HUDEP-2 (cell line): ENCODE results near the gene FUNDC2.
"Not testable (repeated sequence)": the region's sequence is repeated elsewhere in the genome, so short reads cannot be mapped to it uniquely, and the experiment has no call there.

Experiments
- DNase-seq, 76 experiments: peaks; one replicate each; lab custom pipeline; 2025; ENCODE audit not compliant: unreplicated experiment in 76 of 76; lab: John Stamatoyannopoulos, UW

Gene FUNDC2, protein sequence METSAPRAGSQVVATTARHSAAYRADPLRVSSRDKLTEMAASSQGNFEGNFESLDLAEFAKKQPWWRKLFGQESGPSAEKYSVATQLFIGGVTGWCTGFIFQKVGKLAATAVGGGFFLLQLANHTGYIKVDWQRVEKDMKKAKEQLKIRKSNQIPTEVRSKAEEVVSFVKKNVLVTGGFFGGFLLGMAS

DNA sequence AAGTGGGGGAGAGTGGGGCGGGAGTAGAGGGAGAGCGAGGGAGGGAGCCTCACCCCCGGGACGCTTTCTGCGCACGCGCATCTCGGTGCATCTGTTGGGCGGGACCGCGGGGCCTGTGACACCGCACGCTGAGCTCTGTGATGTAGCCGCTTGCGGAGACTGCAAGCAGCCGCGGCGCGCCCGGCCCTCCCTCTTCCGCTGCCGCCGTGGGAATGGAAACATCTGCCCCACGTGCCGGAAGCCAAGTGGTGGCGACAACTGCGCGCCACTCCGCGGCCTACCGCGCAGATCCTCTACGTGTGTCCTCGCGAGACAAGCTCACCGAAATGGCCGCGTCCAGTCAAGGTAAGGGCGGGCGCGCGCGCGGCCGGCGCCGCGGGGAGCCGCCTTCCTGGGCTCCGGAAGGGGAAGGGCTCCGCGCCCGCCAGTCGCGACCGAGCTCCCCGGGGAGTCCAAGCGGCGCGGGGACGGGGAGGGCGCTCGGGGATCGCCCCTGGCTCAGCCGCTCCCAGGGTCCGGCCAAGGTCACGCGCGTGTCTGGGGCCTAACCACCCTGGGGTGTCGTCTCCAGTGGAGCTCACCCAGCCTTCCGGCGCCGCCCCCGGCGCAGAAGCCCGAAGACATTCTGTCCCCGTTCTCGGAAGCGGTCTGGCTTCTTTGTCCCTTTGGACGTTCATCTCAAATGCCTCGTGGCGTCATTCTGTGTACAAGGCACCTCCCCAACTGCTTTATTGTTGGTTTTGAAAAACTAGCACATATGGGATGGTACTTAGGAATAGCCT, at the start of gene FUNDC2:
FUNDC2 (plus strand) TSS at position 118 of the 782 bp plus-strand sequence; CDS start at position 213, 95 bp downstream.
- DNase-seq: peak in 75 of 76 experiments; percentile 5 to 93 (median 85)

DNA sequence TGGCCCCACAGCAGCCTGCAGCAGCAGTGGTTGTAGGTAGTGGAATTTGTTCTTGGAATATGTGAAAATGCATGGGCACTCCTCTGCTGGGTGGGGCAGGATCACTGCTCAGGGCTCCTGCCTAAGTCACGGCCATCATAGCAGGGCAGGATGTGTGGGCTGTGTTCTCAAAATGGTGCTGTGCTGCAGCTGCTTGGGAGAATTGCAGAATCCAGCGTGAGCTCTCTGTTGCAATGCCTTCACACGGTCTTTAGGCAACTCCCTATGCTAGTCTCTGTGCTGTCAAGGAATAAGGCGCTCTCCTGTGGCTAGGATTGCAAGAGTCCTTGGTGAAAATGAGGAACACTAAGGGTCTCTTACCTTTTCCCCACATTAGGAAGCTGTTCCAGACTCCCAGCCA, 47.0 kb upstream of the FUNDC2 start:
- DNase-seq: no peak

DNA sequence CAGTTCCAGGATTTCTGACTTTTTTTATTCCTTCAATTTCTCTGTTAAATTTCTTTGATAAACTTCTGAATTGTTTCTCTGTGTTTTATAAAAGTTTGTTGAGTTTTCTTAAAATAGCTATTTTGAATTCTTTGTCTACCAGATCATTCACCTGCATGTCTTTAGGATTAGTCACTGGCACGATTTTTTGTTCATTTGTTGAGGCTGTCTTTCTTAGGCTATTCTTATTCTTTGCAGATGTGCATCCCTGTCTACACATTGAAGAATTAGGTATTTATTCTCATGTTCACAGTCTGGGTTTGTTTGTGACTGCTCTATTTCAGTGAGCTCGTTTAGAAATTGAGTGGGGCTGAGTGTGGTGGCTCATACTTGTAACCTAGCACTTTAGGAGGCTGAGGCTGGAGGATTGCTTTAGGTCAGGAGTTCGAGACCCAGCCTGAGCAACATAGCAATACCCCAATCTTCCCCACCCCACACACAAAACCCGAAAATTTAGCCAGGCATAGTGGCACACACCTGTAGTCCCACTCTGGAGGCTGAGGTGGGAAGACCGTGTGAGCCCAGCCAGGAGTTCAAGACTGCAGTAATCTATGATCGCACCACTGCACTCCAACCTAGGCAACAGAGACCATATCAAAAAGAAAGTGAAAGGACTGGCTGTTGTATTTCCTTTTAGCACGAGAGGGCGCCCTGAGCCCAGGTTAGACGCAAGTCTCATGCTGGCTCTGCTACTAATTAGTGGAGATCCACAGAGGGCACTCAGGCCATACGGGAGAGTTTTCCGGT, 46.1 kb upstream of the FUNDC2 start:
- peak in 71 of 76 experiments; percentile 2 to 76 (median 41) for DNase-seq

DNA sequence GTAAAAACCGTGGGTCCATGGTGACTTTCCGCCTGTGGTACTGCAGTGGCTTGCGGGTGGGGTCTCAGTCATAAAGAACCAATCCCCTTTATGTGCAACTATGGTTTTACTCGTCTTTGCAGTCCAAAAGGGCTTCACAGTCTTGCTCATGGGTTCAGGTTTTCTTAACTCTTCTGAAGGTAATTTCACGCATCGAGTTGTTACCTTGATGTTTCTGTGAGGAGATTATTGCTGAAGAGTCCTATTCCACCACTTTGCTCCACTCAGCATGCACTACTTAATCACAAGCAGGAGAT, 45.6 kb upstream of the FUNDC2 start:
- DNase-seq: no peak

DNA sequence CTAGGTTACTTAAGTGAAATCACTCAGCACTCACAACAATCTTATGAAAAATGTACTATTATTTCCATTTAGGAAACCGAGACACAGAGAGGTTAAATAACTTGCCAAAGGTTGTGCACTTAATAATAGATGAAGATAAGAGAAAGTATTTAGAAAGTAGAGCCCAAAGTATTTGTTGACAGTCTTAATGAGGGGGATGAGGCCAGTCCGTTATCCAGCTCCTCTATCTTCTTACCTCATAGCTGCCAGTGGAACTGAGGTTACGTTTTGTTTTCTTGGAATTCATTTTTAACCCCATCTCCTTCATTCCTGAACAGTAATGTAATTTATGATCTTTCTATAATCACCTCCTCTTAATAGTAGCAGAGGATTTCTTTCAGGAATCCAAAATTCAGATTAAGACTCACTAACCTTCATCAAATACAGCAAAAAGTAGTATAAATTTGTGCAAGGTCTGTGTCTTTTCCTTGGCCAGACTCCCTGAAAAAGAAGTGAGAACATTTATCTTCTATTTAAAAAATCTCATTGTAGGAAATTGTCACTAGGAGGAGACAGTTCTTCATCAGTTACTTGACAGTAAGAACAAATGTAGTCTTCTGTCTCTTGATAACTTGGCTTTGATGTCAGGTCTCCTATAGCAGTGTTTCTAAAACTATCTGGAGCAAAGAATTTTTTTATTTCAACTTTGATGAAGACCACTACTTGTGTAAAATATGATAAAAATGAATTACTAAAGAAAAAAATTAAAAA, 39.6 kb upstream of the FUNDC2 start:
- peak in 1 of 76 experiments; percentile 3 for DNase-seq

DNA sequence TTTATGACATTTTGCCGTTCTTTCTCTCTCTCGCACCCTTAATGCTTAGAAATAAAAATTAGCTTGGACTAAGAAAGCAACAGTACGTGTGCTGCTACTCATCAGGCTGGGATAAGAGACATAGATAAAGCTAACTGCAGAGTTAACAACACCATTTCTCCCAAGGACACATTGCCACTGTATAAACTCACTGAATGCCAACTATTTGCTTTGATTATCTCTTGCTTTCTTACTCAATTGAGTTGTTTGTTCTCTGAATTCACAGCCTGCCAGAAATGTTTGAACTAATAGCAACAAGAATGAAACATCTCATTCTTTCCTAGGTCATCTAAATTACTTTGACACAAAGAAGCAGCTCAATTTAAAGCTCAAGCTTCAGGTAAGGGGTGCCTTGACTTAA, 38.7 kb upstream of the FUNDC2 start:
- DNase-seq: no peak

DNA sequence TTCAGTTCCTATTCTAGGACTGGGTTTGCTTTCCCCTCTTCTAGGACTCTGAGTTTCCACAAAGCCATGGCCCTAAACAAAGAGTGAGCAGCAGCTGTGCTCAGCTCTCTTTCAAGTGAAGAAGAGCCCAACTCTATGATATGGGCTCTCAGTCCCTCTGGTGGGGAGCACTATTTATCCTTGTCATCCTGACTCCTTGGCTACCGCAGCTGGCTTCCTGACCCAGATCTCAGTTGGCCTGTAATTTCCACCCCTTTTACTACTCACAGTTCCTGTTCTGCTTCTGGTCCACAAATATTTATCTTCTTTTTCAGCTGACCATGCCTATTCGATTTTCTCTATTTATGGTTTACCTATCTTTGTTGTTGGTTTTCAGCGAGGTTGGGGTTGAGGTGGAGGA, 37.9 kb upstream of the FUNDC2 start:
- DNase-seq: no peak

DNA sequence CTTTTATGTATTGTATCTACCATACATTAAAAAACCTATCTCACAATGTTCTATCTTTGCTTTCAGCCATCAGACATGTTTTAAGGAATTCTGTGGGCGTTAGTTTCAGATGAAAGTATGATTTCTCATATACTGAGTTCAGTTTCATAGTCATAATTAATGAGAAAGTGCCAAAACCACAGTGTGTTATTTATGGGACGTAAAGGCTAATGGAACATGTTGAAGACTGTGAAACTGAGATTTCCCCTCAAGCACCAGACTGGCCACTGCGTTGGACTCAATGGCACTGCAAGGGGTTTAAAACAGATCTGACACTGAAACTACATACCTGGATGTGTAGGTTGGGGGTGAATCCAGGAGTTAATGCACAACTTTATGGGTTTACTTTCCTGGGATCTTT, 36.1 kb upstream of the FUNDC2 start:
- DNase-seq: no peak

DNA sequence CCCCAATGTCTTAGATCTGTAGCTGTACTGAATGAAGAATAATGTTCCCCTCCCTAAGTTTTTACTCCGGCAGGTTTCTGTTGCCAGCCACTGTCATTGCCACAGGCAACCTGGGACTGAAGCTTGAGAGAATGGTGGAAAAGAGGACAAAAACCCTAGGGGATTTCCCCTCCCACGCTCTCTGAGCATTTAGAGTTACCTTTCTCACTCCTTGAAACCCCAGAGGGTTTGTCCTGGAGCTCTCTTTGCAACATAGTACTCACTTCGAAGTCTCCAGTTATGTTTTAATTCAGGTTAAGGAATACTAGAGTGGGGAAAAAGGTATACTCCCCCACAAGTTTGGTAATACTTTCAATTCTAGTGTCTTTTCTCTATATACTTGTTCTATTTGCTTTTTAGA, 35.6 kb upstream of the FUNDC2 start:
- DNase-seq: no peak

DNA sequence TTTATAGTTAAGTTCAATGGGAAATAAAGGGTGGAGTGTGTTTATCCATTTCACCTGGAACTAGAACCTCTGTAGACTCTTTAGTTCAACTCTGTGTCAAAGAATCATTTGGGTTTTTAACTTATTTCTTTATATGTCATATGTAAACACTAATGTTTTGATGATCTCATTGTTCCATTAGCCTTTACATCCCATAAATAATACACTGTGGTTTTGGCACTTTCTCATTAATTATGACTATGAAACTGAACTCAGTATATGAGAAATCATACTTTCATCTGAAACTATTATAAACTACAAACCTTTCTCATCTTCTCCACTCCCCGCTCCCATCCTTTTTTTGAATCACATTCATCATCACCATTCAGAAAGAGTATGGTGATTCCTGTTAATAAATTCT, 35.2 kb upstream of the FUNDC2 start:
- no peak for DNase-seq

DNA sequence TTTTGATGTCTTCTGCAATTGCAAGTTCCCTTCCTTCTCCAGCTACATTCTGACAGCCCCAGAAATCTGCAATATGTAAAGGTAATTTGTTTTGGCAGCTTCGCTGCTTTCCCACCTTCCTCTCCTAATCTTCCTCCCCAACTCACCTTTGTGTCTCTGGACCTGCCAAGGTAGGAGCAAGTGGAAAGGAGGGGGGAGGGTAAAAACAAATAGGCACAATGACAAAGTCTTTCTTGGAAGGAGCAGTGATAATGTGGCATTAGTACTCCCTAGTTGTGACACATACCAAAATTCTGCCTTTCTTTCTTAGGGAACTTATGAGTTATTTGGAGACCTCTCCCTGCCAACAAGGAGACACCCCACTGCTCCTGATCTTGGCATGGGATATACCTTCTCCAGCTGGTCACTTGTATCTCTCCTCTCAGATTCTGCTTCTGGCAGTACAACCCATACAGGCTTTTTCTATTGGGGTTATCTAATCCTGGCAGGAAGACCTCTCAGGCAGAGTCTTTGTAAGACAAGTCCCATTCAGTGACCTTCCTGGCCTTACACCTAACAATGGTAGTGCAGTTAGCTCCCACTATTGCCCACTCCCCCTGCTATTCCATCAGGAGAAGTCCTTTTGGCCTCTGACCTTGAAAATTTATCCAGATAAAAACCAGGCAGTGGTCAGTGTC, 28.3 kb upstream of the FUNDC2 start:
- no peak for DNase-seq

DNA sequence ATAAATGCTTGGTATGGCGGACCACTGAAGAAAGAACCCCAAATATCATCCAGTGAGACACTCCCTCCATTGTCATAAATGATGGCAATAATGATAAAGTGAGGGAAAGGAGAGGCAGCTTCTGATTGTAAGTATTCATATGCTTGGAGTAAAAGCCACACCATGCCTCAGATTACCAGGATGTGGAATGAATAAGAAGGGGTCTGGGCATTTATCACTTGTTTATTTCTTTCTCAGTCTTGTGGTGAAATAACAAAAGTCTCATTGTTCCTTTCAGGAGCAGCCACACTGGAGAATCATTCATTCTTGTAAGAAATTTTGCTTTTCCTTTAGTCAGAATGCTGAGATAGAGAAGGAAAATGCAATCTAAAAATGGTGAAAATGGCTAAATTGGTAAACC, 25.8 kb upstream of the FUNDC2 start:
- no peak for DNase-seq

DNA sequence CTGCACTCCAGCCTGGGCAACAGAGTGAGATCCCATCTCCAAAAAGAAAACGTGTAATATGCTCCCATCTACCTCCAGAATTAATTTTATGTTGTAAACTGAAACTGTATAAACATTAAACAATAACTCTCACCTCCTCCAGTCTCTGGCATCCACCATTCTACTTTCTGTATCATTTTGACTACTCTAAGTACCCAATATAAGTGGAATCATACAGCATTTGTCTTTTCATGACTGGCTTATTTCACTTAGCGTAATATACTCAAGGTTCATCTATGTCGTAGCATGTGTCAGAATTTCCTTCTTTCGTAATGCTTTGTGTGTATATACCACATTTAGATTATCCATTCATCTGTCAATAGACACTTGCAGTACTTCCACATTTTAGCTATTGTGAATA, 24.8 kb upstream of the FUNDC2 start:
- no peak for DNase-seq

DNA sequence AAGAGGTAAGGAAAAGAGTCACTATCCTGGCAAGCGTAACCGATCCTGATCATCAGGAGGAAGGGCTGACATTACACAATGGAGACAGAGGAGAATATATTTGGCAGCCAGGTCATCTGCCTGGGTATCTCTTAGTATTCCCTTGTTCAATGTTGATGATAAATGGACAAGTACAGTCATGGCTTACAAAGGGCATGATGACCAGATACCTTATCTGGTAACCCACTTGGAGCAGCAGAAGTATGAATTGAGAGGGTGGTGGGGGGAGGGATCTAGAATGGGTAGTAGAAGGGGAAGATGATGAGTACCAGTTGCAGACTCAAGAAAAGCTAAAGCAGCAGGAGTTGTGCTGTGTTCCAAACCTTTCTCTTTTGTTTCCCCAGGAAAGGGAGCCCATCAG, 21.5 kb upstream of the FUNDC2 start:
- no peak for DNase-seq

DNA sequence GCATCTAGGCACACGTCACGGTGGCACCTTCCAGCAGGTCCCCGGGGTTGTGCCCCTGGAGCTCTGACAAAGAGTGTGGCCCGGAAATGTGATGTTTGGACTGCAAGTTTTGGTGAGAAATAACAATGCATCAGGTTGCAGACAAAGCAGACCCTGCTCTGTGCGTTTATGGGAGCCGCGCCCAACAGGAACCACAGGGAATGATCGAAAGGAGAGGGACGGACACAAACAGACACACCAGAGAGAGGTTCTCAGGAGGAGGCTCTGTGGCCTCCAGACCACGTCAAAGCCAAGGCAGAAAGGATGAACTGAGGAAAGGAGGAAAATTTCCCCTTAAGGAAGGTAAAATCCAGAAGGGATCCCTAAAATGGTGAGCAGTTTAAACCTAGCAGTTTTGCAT, 20.3 kb upstream of the FUNDC2 start:
- not testable (repeated sequence) for DNase-seq

DNA sequence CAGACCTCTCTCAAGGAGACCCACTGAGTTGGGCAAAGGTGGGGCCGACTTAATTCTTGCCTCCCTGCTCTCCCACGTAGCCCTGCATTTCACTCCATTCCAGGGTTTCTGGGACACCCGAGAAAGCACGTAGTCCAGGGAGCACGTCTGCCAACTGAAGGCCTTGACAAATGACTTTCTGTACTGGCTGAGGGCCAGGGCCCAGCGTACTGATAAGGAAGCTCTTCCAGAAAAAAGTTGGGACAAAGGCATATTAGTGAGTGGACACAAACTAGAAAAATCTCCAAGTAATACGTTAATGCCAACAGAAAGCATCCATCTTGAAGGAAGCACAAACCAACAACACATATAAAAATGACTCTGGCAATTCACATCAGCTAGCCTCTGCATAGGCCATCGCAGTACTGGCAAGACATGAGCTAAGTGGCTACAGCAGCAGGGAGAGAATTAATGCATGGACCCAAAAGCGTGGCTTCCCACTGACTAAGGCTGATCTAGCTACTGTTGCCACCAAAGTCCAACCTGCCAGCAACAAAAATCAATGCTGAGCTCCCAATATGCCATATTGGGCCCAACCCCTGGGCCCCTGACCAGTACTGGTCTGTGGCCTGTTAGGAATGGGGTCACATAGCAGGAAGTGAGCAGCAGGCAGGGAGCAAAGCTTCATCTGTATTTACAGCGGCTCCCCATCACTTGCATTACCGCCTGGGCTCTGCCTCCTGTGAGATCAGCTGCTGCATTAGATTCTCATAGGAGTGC, 19.6 kb upstream of the FUNDC2 start:
- DNase-seq: not testable (repeated sequence)

DNA sequence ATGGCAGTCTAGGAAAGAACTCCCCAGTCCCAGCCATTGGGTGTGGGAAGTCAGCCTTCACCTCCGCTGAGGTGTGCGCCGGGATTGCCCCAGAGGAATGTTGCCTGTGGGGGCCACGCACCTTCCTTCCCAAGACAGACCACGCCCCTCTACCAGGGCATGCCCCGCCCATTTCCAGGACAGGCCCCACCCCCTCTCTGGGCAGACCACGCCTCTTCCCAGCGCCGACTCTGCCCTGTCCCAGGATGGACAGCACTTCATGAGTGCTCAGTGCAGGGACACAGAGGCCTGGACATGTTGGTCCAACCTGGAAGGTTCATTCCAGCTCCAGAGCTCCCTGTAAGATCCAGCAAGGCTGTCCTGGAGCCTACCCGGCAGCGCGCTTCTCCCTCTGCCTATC, 18.1 kb upstream of the FUNDC2 start:
- DNase-seq: not testable (repeated sequence)

DNA sequence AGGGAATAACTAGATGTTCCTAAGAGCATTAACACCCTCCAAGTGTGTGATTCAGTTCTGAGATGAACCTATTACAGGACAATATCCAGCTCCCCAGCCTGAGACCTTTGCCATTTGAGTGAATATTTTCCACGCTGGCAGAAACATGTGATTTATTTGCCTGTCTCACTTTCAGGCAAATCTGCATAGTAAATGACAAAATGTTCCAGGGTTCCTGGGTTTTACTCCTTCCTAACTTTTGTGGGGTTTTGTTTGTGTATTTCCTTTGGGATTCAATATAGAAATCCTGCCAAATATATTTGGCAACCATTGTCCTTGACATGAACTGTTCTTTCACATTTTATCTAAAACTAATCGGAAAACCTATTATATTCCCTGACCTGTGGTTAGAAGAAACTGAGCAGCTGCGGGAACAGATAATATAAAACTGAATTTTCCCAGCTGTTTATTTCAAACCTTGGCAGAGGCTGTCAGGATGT, 16.6 kb upstream of the FUNDC2 start:
- no peak for DNase-seq

DNA sequence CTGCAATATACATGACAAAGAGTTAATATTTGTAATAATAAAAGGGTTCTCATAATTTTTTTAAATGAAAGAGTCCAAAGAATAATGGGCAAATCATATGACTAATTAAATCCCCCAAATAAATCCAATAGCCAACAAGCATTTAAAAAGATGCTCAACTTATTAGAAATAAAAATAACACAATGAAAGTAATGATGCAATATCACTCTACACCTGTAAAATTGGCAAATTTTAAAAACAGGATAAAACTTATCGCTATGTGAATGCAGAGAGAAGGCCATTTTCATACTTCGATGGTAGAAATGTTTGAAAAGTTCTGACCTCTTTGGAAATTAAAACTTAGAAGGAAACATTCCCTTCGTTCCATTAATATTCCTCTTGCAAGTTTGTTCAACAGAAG, 6.1 kb upstream of the FUNDC2 start:
- DNase-seq: no peak

DNA sequence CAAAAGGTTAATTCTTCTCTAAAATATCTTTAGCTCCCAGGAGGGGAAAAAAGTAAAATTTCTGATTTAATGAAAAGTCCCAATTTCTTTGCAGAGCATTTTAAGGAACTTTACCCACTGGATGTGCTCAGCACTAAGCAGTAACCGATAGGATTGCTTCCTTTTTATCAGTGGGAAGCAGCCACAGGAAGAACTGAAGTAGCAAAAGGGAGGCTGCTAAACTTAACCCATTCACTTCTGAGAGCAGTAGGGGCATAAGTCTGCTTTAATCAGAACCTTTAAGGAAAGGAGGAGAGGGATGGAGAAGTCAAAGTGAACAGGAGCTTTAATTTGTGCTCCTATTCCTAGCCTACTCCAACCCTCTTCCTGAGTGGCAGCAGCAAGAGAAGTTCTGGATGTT, 4.1 kb upstream of the FUNDC2 start, which contains the start of gene F8:
F8 (minus strand) TSS at position 139 of the 400 bp plus-strand sequence. CDS start 171 bp downstream, outside the sequence.
- no peak for DNase-seq
